Measurements from ENCODE around the gene SWT1.

DNA sequence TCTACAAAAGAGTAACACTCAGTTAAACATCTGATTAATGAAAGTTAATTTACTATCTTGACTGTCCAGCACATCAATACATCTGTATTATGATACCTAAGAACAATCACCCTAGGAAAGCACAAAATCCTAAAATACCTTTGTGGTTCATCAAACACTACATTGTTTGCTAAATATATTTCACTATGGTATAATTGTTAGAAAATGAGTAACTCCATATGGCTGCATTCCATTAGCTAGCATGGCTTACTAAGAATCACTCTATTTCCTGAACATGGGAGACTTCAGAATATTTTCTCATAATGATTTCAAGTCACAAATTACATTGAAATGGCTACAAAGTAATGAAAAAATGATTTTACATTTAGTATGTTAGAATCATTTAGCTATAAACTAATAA lies 12.7 kb upstream of the SWT1 start:
- TF ChIP-seq, protein P1, sequence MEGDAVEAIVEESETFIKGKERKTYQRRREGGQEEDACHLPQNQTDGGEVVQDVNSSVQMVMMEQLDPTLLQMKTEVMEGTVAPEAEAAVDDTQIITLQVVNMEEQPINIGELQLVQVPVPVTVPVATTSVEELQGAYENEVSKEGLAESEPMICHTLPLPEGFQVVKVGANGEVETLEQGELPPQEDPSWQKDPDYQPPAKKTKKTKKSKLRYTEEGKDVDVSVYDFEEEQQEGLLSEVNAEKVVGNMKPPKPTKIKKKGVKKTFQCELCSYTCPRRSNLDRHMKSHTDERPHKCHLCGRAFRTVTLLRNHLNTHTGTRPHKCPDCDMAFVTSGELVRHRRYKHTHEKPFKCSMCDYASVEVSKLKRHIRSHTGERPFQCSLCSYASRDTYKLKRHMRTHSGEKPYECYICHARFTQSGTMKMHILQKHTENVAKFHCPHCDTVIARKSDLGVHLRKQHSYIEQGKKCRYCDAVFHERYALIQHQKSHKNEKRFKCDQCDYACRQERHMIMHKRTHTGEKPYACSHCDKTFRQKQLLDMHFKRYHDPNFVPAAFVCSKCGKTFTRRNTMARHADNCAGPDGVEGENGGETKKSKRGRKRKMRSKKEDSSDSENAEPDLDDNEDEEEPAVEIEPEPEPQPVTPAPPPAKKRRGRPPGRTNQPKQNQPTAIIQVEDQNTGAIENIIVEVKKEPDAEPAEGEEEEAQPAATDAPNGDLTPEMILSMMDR (IDR thresholded peaks at IDR 0.05) = no peak
- TF ChIP-seq POLR2A (IDR thresholded peaks at IDR 0.05) = no peak
- no peak for TF ChIP-seq POLR2AphosphoS5 (IDR thresholded peaks at IDR 0.05)
- TF ChIP-seq EP300 (IDR thresholded peaks at IDR 0.05) = no peak

Data from gastroesophageal sphincter (tissue), 3 donors.